ENCODE data around the gene ZFHX2. TPM values are rescaled to one million over a fixed set of nuclear protein-coding genes. Genes with fewer than 3 reads are reported as not detected.
A peak's percentile ranks its signal among the peaks of the same experiment; 100 is the strongest.

Gene ZFHX2
- total RNA-seq, 1 donor from 2014 or later: 9.9 TPM

DNA sequence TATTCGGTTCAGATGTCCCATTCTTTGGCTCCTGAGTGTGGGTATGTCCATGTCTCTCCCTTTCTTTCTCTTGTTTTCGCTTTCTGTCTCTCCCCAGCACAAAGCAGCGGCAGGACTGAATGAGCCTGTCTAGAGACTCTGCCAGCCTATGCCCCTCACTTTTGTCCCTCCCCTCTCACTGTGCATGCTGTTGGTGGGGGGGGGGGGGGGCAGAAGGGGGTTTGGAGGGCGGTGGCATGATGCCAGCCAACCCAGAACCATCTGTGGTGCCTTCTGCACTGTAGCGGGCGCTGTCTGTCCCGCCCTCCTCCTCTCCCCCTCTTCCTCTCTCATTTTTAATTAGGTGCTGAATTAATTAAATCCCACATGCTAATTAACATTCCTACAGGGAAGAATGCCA is 64.3 kb downstream of the ZFHX2 start:
- Mint-ChIP-seq H3K36me3 (ENCODE audit: low read depth) (no peaks in the 10 kb centered on the region), H3K4me1 (peaks cover 10% of the 10 kb centered on the region), H3K27me3 (ENCODE audit: low read depth) (no peaks in the 10 kb centered on the region), H3K27ac (ENCODE audit: unreplicated experiment) (no peak overlapping the region), H3K9me3 (no peaks in the 10 kb centered on the region), H3K4me3 (no peak overlapping the region)
- no peak for TF ChIP-seq CTCF (conservative IDR thresholded peaks at IDR 0.05)
- DNase-seq (ENCODE audit: low read depth, low spot score): no peak

- Mint-ChIP-seq H3K27me3 (ENCODE audit: low read depth) (no peaks in the 10 kb centered on the region), H3K36me3 (ENCODE audit: low read depth) (no peaks in the 10 kb centered on the region), H3K27ac (ENCODE audit: unreplicated experiment) (no peak overlapping the region), H3K9me3 (no peaks in the 10 kb centered on the region), H3K4me1 (peaks cover 19% of the 10 kb centered on the region), H3K4me3 (no peak overlapping the region)
- DNase-seq (ENCODE audit: low read depth, low spot score): no peak
- TF ChIP-seq CTCF (conservative IDR thresholded peaks at IDR 0.05): no peak
Observed at GRCh38 chr14:23486036-23486435, 65.5 kb downstream of the ZFHX2 start.

GRCh38 chr14:23485326-23485725 is 66.2 kb downstream of the ZFHX2 start:
- H3K4me3 Mint-ChIP-seq: no peak overlapping the region
- DNase-seq (ENCODE audit: low read depth, low spot score): no peak
- TF ChIP-seq CTCF (conservative IDR thresholded peaks at IDR 0.05): no peak
- H3K9me3 Mint-ChIP-seq: no peaks in the 10 kb centered on the region
- no peaks in the 10 kb centered on the region for H3K27me3 Mint-ChIP-seq (ENCODE audit: low read depth)
- no peak overlapping the region for H3K27ac Mint-ChIP-seq (ENCODE audit: unreplicated experiment)
- no peaks in the 10 kb centered on the region for H3K36me3 Mint-ChIP-seq (ENCODE audit: low read depth)
- H3K4me1 Mint-ChIP-seq: peaks cover 20% of the 10 kb centered on the region

DNA sequence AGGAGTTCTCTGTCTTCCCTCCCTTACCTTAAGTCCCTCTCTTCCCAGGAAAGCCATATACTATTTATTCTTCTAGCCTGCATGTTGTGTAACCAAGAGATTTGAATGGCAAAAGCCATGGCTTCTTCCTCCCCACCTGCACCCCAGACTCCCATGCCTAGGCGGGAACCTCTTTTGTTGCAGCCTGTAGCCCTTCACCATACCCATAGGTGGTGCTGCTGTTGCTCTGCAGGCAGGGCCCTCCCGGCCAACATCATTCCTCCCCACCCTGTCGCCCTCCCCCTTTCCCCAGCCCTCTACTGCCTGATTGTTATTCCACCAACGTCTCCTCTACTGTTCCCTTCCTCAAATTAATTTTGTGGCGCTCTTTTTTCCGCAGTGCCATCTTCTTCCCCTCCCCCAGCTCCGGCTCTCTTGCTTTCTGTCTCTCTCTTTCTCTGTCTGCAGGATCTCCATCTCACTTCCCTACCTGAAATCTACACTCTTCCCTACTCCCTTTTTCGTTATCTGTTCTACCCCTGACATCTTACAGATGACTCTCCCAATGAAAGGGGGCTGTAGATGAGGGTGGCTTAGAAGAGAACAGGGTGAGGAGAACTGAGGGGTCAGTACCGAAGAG is 68.2 kb downstream of the ZFHX2 start:
- Mint-ChIP-seq H3K4me3 (peak overlapping the region; percentile 28), H3K36me3 (ENCODE audit: low read depth) (no peaks in the 10 kb centered on the region), H3K9me3 (no peaks in the 10 kb centered on the region), H3K27me3 (ENCODE audit: low read depth) (no peaks in the 10 kb centered on the region), H3K27ac (ENCODE audit: unreplicated experiment) (peak overlapping the region; percentile 14), H3K4me1 (peaks cover 22% of the 10 kb centered on the region)
- peak; percentile 12 for DNase-seq (ENCODE audit: low read depth, low spot score)
- TF ChIP-seq CTCF (conservative IDR thresholded peaks at IDR 0.05): peak; percentile 58

DNA sequence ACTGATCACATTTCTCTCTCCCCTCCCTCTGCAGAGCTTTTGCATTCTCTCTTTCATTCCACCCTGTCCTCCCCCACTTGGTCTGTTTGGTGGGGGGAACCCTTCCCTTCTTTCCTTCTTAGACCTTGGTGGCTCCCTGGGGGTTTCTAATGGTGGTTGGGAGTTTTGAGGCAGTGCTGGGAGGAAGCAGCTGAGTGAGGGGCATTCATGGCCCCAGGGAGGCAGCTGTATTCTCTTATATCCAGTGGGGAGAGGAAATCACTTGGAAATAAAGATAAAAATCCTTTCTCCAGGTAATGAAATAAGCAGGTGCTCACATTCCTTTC is 68.8 kb downstream of the ZFHX2 start:
- Mint-ChIP-seq H3K4me3 (no peak overlapping the region), H3K36me3 (ENCODE audit: low read depth) (no peaks in the 10 kb centered on the region), H3K27ac (ENCODE audit: unreplicated experiment) (no peak overlapping the region), H3K9me3 (no peaks in the 10 kb centered on the region), H3K4me1 (peaks cover 23% of the 10 kb centered on the region), H3K27me3 (ENCODE audit: low read depth) (no peaks in the 10 kb centered on the region)
- DNase-seq (ENCODE audit: low read depth, low spot score): no peak
- no peak for TF ChIP-seq CTCF (conservative IDR thresholded peaks at IDR 0.05)
